ENCODE data around the gene CDK8. TPM values are rescaled to one million over a fixed set of nuclear protein-coding genes. Genes with fewer than 3 reads are reported as not detected.

Gene CDK8
- polyA plus RNA-seq, 1 experiment = 18.8 TPM

DNA sequence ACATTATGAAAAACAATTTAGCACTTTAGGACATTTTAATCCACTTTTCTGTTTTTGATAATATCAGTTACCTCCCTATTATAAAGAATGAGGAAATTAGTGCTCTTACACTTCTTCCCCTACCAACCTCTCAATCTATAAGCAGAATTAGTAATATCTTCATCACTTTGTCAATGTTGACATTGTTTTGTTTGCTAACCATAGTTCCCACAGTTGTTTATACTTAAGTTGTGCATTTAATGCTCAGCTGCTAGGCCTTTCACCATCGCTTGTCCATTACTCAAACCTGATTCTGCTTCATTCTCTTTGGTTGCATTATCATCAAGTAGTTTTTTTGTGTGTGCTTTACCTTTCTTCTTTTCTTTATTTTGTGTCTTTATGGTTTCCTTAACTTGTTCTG is 132.1 kb downstream of the CDK8 start:
- no peaks in the 10 kb centered on the region for H3K9me3 ChIP-seq (ENCODE audit: control insufficient read depth, insufficient read depth, low read length)
- ChIA-PET POLR2A (interaction anchor here (0.5 kb wide), 1 partner anchor 28 kb away, joined by 3 read pairs; no protein-coding TSS in a partner anchor), CTCF (no interaction called here)
- no peak overlapping the region for H3K4me3 ChIP-seq (ENCODE audit: low read depth, low read length)
- TF ChIP-seq, protein P1, sequence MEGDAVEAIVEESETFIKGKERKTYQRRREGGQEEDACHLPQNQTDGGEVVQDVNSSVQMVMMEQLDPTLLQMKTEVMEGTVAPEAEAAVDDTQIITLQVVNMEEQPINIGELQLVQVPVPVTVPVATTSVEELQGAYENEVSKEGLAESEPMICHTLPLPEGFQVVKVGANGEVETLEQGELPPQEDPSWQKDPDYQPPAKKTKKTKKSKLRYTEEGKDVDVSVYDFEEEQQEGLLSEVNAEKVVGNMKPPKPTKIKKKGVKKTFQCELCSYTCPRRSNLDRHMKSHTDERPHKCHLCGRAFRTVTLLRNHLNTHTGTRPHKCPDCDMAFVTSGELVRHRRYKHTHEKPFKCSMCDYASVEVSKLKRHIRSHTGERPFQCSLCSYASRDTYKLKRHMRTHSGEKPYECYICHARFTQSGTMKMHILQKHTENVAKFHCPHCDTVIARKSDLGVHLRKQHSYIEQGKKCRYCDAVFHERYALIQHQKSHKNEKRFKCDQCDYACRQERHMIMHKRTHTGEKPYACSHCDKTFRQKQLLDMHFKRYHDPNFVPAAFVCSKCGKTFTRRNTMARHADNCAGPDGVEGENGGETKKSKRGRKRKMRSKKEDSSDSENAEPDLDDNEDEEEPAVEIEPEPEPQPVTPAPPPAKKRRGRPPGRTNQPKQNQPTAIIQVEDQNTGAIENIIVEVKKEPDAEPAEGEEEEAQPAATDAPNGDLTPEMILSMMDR (IDR thresholded peaks at IDR 0.05; ENCODE audit: low read depth, low read length) = no peak
- H3K27me3 ChIP-seq (ENCODE audit: control insufficient read depth, insufficient read depth, low read length) = no peaks in the 10 kb centered on the region
- no peak overlapping the region for H3K27ac ChIP-seq (ENCODE audit: low read depth, low read length)
- no peak for DNase-seq (ENCODE audit: low read depth, low spot score)

DNA sequence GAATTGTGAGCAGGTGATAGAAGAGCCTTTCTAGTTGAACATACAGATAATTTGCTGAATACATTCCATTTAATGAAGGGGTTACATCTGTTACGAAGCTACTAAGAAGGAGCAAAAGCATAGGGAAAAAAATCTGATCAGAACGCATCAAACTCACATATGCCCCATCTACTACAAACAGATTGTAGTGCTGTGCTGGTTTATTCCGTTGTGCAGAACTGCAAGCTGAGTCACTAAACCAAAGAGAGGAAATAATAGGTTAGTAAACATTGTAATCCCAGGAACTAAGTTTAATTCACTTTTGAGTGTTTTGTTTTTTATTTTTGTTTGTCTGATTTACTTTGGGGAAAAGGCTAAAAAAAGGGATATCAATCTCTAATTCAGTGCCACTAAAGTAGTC is 136.3 kb downstream of the CDK8 start:
- no peak for DNase-seq (ENCODE audit: low read depth, low spot score)
- no peak overlapping the region for H3K4me3 ChIP-seq (ENCODE audit: low read depth, low read length)
- no peak overlapping the region for H3K27ac ChIP-seq (ENCODE audit: low read depth, low read length)
- CTCF ChIA-PET = interaction anchor here (1.2 to 3.3 kb wide), 3 partner anchors 107 to 308 kb away, joined by 4 to 13 read pairs (median 6); no protein-coding TSS in a partner anchor
- POLR2A ChIA-PET = no interaction called here
- TF ChIP-seq, protein P1 (IDR thresholded peaks at IDR 0.05; ENCODE audit: low read depth, low read length) = no peak
- no peaks in the 10 kb centered on the region for H3K27me3 ChIP-seq (ENCODE audit: control insufficient read depth, insufficient read depth, low read length)
- H3K9me3 ChIP-seq (ENCODE audit: control insufficient read depth, insufficient read depth, low read length) = no peaks in the 10 kb centered on the region

DNA sequence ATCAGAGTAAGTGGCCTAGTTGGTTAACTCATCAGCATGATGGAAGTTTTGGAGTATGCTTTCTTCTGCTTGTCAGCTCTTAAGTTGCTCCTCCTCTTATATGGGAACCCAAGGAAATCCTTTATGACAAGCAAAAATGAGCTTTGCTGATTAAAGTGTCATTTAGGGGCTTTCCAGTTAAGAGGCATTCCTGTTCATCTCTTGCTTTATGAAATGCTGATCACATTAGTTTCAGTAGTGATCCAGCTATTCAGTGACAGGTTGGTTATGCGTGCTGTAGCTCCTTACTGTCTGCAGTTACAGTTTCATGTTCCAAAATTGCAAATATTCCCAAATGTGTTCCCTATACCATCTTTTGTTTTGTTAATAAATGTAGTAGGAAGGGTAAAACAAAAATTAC is 146.6 kb downstream of the CDK8 start:
- no peak overlapping the region for H3K4me3 ChIP-seq (ENCODE audit: low read depth, low read length)
- ChIA-PET CTCF (interaction anchor here (0.7 kb wide), 1 partner anchor 23 kb away, joined by 3 read pairs; no protein-coding TSS in a partner anchor), POLR2A (no interaction called here)
- DNase-seq (ENCODE audit: low read depth, low spot score) = no peak
- H3K27me3 ChIP-seq (ENCODE audit: control insufficient read depth, insufficient read depth, low read length) = no peaks in the 10 kb centered on the region
- TF ChIP-seq, protein P1 (IDR thresholded peaks at IDR 0.05; ENCODE audit: low read depth, low read length) = no peak
- no peaks in the 10 kb centered on the region for H3K9me3 ChIP-seq (ENCODE audit: control insufficient read depth, insufficient read depth, low read length)
- H3K27ac ChIP-seq (ENCODE audit: low read depth, low read length) = no peak overlapping the region

DNA sequence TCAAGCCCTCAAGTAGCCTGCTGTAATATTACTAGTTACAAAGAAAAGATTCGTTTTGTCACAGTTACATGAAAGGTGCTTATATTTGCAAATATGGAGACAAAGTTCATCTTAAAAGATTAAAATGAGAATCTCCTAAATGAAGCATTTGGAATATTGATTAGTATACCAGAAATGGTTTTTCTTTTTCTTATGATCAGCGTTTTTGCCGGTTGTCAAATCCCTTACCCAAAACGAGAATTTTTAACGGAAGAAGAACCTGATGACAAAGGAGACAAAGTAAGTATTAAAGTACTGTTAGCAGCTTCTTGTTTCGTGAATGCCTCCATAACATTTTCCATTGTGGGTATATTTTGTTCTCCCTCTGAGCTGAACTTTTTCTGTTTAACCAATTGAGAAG is 147.1 kb downstream of the CDK8 start:
- no peak overlapping the region for H3K27ac ChIP-seq (ENCODE audit: low read depth, low read length)
- no peaks in the 10 kb centered on the region for H3K27me3 ChIP-seq (ENCODE audit: control insufficient read depth, insufficient read depth, low read length)
- H3K9me3 ChIP-seq (ENCODE audit: control insufficient read depth, insufficient read depth, low read length) = no peaks in the 10 kb centered on the region
- POLR2A ChIA-PET = no interaction called here
- TF ChIP-seq, protein P1 (IDR thresholded peaks at IDR 0.05; ENCODE audit: low read depth, low read length) = no peak
- no peak for DNase-seq (ENCODE audit: low read depth, low spot score)
- CTCF ChIA-PET = interaction anchor here (0.7 kb wide), 1 partner anchor 23 kb away, joined by 3 read pairs; no protein-coding TSS in a partner anchor
- no peak overlapping the region for H3K4me3 ChIP-seq (ENCODE audit: low read depth, low read length)

- no peak for DNase-seq (ENCODE audit: low read depth, low spot score)
- Histone ChIP-seq H3K27ac (ENCODE audit: low read depth, low read length) (no peak overlapping the region), H3K27me3 (ENCODE audit: control insufficient read depth, insufficient read depth, low read length) (no peaks in the 10 kb centered on the region), H3K9me3 (ENCODE audit: control insufficient read depth, insufficient read depth, low read length) (no peaks in the 10 kb centered on the region), H3K4me3 (ENCODE audit: low read depth, low read length) (no peak overlapping the region)
- ChIA-PET CTCF (no interaction called here), POLR2A (no interaction called here)
- TF ChIP-seq, protein P1 (IDR thresholded peaks at IDR 0.05; ENCODE audit: low read depth, low read length) = no peak
These were observed 147.7 kb downstream of the CDK8 start for GRCh38 chr13:26401578-26402021.

All from AG04450 (cell line).